Measurements from ENCODE around the gene GLRB. TPM values are rescaled to one million over a fixed set of nuclear protein-coding genes. Genes with fewer than 3 reads are reported as not detected.

The GLRB gene
- total RNA-seq, 1 donor from 2014 or later, result 14.9 TPM

- peaks cover 4% of the 10 kb centered on the region for H3K4me1 Mint-ChIP-seq
- TF ChIP-seq CTCF (IDR thresholded peaks at IDR 0.05; ENCODE audit: unreplicated experiment), result no peak
Measured at GRCh38 chr4:157099506-157099905, 23.6 kb downstream of the GLRB start.

GRCh38 chr4:157104541-157104940, 28.6 kb downstream of the GLRB start:
- Mint-ChIP-seq H3K4me1 (no peaks in the 10 kb centered on the region), H3K27ac (no peak overlapping the region), H3K36me3 (peaks cover 20% of the 10 kb centered on the region), H3K4me3 (no peak overlapping the region), H3K27me3 (ENCODE audit: low read depth) (no peaks in the 10 kb centered on the region), H3K9me3 (peaks cover 44% of the 10 kb centered on the region)
- TF ChIP-seq CTCF (IDR thresholded peaks at IDR 0.05; ENCODE audit: unreplicated experiment), result no peak
- DNase-seq (ENCODE audit: low spot score in 2 of 2, unreplicated experiment in 2 of 2), result no peak

More at GRCh38 chr4:157099506-157099905, 23.6 kb downstream of the GLRB start:
- Mint-ChIP-seq H3K9me3 (peaks cover 7% of the 10 kb centered on the region), H3K4me3 (no peak overlapping the region), H3K36me3 (peaks cover 3% of the 10 kb centered on the region), H3K27me3 (ENCODE audit: low read depth) (no peaks in the 10 kb centered on the region), H3K27ac (no peak overlapping the region)
- DNase-seq (ENCODE audit: low spot score in 2 of 2, unreplicated experiment in 2 of 2), result no peak

- H3K27me3 Mint-ChIP-seq (ENCODE audit: low read depth), result no peaks in the 10 kb centered on the region
- no peak overlapping the region for H3K4me3 Mint-ChIP-seq
- peaks cover 22% of the 10 kb centered on the region for H3K4me1 Mint-ChIP-seq
- TF ChIP-seq CTCF (IDR thresholded peaks at IDR 0.05; ENCODE audit: unreplicated experiment), result no peak
- peaks cover 7% of the 10 kb centered on the region for H3K36me3 Mint-ChIP-seq
- H3K9me3 Mint-ChIP-seq, result peaks cover 17% of the 10 kb centered on the region
- peak overlapping the region; percentile 99 for H3K27ac Mint-ChIP-seq
- no peak for DNase-seq (ENCODE audit: low spot score in 2 of 2, unreplicated experiment in 2 of 2)
Measured at GRCh38 chr4:157114671-157115070, 38.7 kb downstream of the GLRB start.

- no peak for DNase-seq (ENCODE audit: low spot score in 2 of 2, unreplicated experiment in 2 of 2)
- H3K27ac Mint-ChIP-seq, result peak overlapping the region; percentile 99
- no peaks in the 10 kb centered on the region for H3K27me3 Mint-ChIP-seq (ENCODE audit: low read depth)
Measured at GRCh38 chr4:157115613-157116335, 39.8 kb downstream of the GLRB start.

GRCh38 chr4:157121401-157121800, 45.5 kb downstream of the GLRB start:
- Mint-ChIP-seq H3K27me3 (ENCODE audit: low read depth) (no peaks in the 10 kb centered on the region), H3K9me3 (peaks cover 8% of the 10 kb centered on the region), H3K4me1 (peaks cover 6% of the 10 kb centered on the region), H3K4me3 (no peak overlapping the region), H3K27ac (no peak overlapping the region), H3K36me3 (peaks cover 4% of the 10 kb centered on the region)
- DNase-seq (ENCODE audit: low spot score in 2 of 2, unreplicated experiment in 2 of 2), result no peak
- no peak for TF ChIP-seq CTCF (IDR thresholded peaks at IDR 0.05; ENCODE audit: unreplicated experiment)

More at GRCh38 chr4:157115613-157116335, 39.8 kb downstream of the GLRB start:
- H3K9me3 Mint-ChIP-seq, result peaks cover 17% of the 10 kb centered on the region
- H3K4me1 Mint-ChIP-seq, result peaks cover 22% of the 10 kb centered on the region
- no peak for TF ChIP-seq CTCF (IDR thresholded peaks at IDR 0.05; ENCODE audit: unreplicated experiment)
- H3K36me3 Mint-ChIP-seq, result peaks cover 6% of the 10 kb centered on the region
- H3K4me3 Mint-ChIP-seq, result no peak overlapping the region

All from mesothelial cell of epicardium (in vitro differentiated cells).